ENCODE data around the gene PCSK5. TPM values are rescaled to one million over a fixed set of nuclear protein-coding genes. Genes with fewer than 3 reads are reported as not detected.

The PCSK5 gene
- total RNA-seq, 1 experiment from 2014 or later = 6.9 TPM

DNA sequence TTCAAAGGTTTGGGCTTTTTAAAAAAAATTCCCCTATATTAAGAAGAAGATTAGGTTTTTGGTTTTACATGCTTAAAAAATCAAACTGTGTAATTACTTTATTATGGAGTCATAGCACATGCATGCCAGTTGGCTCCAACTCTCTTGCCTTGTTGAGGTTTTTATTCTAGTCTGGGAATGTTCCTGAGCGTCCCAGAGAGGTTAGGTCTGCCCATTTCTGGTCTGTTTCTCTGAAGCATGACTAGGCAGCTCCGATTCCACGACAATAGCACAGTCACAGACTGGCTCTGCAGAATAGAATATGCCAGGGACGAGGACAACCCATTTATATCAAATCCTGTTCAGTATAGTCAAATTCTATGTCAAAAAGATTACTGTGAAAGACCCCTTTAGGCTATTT lies 217.0 kb downstream of the PCSK5 start:
- Histone ChIP-seq H3K9me2 (ENCODE audit: insufficient read depth) (no peaks in the 10 kb centered on the region), H2AFZ (ENCODE audit: low read depth, low read length, poor library complexity, severe bottlenecking) (no peak overlapping the region), H3K4me1 (ENCODE audit: control insufficient read depth in 1 of 2, insufficient read depth in 2 of 2, low read length in 2 of 2) (no peaks in the 10 kb centered on the region), H3K27me3 (ENCODE audit: insufficient read depth, low read length) (no peaks in the 10 kb centered on the region), H3K36me3 (ENCODE audit: control insufficient read depth in 1 of 2, insufficient read depth in 2 of 2, low read length in 2 of 2) (no peaks in the 10 kb centered on the region), H4K20me1 (ENCODE audit: insufficient read depth) (no peaks in the 10 kb centered on the region), H3K79me2 (ENCODE audit: insufficient read depth, low read length) (no peaks in the 10 kb centered on the region), H3K4me3 (replicated peaks in 1 of 2; ENCODE audit: low read depth in 1 of 2, low read length in 2 of 2) (no peak overlapping the region), H3K27ac (ENCODE audit: low read depth, low read length) (no peak overlapping the region), H3K9ac (ENCODE audit: low read length) (no peak overlapping the region), H3K4me2 (ENCODE audit: low read length) (no peak overlapping the region), H3K9me3 (ENCODE audit: control insufficient read depth in 1 of 2, insufficient read depth in 1 of 2, low read depth in 1 of 2, low read length in 2 of 2) (no peaks in the 10 kb centered on the region)
- ChIA-PET RAD21 (ENCODE audit: low non-redundant PET in 1 of 2, low total read pairs in 2 of 2, uncharacterized antibody in 2 of 2, unreplicated experiment in 2 of 2) (no interaction called here), POLR2A (no interaction called here), CTCF (no interaction called here)
- ATAC-seq (no peak), DNase-seq (ENCODE audit: low read depth, low spot score) (no peak)
- no TSS peak for BruUV-seq (replicated peaks)
- intact Hi-C loops (cut with micrococcal nuclease) = no loop called here
- TF ChIP-seq TCF7L2 (IDR thresholded peaks at IDR 0.05; ENCODE audit: borderline replicate concordance, extremely low read depth, insufficient read depth, insufficient read length) = no peak
- no peak for TF ChIP-seq MAX (IDR thresholded peaks at IDR 0.05)
- no peak for TF ChIP-seq SP1 (IDR thresholded peaks at IDR 0.05; ENCODE audit: low read depth)
- no peak for TF ChIP-seq EZH2 (IDR thresholded peaks at IDR 0.05)
- TF ChIP-seq ZBTB33 (IDR thresholded peaks at IDR 0.05; ENCODE audit: extremely low read depth, insufficient replicate concordance, low read length) = no peak
- TF ChIP-seq FOSL1 (IDR thresholded peaks at IDR 0.05; ENCODE audit: low read depth) = no peak
- no peak for TF ChIP-seq EZH2phosphoT487 (IDR thresholded peaks at IDR 0.05; ENCODE audit: borderline replicate concordance)
- TF ChIP-seq REST (IDR thresholded peaks at IDR 0.05; ENCODE audit: low read depth) = no peak
- TF ChIP-seq SIN3A (IDR thresholded peaks at IDR 0.05; ENCODE audit: low read depth) = no peak
- no peak for TF ChIP-seq ZFX (IDR thresholded peaks at IDR 0.05)
- no peak for TF ChIP-seq SRF (IDR thresholded peaks at IDR 0.05; ENCODE audit: low read depth)
- no peak for TF ChIP-seq ELF1 (IDR thresholded peaks at IDR 0.05; ENCODE audit: borderline replicate concordance, low read depth)
- TF ChIP-seq EGR1 (IDR thresholded peaks at IDR 0.05; ENCODE audit: low read depth) = no peak
- no peak for TF ChIP-seq YY1 (IDR thresholded peaks at IDR 0.05; ENCODE audit: extremely low read depth, insufficient replicate concordance, low read depth, low read length)
- no peak for TF ChIP-seq POLR2AphosphoS5 (IDR thresholded peaks at IDR 0.05; ENCODE audit: low read depth, low read length)
- no peak for TF ChIP-seq JUND (IDR thresholded peaks at IDR 0.05)
